Tibial nerve (tissue), 4 donors: Measurements from ENCODE around the gene ARSB.

Experiments used
- EP300 ChIP-seq, 2 donors: sonication (generic); formaldehyde crosslinking; IDR thresholded peaks; one replicate each; pipeline ENCODE4 v1.6.1; 2017; ENCODE audit warnings: antibody characterized with exemption in 2 of 2, mild to moderate bottlenecking in 1 of 2
- POLR2A ChIP-seq, 2 donors: fragments of 450-650 bp; IDR thresholded peaks; one replicate each; pipeline ENCODE4 v1.6.1; 2017; ENCODE audit warnings: antibody characterized with exemption in 2 of 2, mild to moderate bottlenecking in 2 of 2, moderate library complexity in 2 of 2
- TF ChIP-seq, protein P1 (sequence below), 5 experiments: fragments of 200-600 bp in 3 of 5; fragments of 450-650 bp in 2 of 5; sonication (generic) in 3 of 5; IDR thresholded peaks; one replicate each; pipeline ENCODE4 v1.5.1; 2016 to 2019; ENCODE audit warnings: antibody characterized with exemption in 5 of 5, mild to moderate bottlenecking in 3 of 5, moderate library complexity in 2 of 5

DNA sequence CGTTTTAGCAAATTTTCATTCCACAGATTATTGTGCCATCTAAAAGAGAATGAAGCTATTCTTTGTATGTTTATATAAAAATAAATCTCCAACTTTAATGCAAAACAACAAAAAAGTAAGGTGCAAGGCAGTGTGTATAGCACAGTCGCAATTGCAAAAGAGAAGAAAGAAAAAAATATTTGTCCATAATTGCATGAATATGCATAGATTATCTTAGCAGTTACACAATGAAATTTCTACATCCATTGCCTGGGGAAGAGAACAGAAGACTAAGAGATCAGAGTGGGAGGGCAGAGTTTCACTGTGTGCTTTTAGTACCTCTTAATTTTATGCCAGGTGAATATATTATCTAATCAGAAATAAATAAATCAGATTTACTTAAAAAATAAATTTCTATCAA is 250.2 kb downstream of the ARSB start:
- TF ChIP-seq, protein P1, sequence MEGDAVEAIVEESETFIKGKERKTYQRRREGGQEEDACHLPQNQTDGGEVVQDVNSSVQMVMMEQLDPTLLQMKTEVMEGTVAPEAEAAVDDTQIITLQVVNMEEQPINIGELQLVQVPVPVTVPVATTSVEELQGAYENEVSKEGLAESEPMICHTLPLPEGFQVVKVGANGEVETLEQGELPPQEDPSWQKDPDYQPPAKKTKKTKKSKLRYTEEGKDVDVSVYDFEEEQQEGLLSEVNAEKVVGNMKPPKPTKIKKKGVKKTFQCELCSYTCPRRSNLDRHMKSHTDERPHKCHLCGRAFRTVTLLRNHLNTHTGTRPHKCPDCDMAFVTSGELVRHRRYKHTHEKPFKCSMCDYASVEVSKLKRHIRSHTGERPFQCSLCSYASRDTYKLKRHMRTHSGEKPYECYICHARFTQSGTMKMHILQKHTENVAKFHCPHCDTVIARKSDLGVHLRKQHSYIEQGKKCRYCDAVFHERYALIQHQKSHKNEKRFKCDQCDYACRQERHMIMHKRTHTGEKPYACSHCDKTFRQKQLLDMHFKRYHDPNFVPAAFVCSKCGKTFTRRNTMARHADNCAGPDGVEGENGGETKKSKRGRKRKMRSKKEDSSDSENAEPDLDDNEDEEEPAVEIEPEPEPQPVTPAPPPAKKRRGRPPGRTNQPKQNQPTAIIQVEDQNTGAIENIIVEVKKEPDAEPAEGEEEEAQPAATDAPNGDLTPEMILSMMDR (IDR thresholded peaks at IDR 0.05) = no peak
- TF ChIP-seq POLR2A (IDR thresholded peaks at IDR 0.05) (no peak), EP300 (IDR thresholded peaks at IDR 0.05) (no peak)
